Measurements from ENCODE around the gene ADSS1.

Gene ADSS1

DNA sequence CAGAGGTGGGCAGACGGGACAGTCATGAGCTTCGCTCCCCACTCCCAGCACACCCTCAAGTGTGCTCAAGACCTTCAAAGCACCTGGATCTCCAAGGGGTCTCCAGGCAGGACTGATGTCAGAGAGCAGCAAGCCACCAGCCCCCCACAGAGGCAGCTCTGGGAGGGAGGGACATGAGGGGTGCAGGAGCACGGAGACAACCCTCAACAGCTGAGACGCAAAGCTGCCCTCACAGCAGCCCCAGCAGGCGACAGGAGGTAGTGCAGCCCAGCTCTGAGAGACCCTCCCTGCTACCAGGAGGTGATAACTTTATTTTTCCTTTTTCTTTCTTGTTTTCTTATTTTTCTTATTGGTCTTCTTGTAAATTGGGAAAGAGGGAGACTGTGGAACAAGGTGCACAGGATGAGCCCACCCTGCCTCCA, 46.8 kb downstream of the ADSS1 start:
- no peak for DNase-seq

GRCh38 chr14:104771374-104771773, 47.3 kb downstream of the ADSS1 start:
- DNase-seq, result no peak

GRCh38 chr14:104771918-104772706, 48.1 kb downstream of the ADSS1 start:
- no peak for DNase-seq

- no peak for DNase-seq
Observed at GRCh38 chr14:104772707-104773504, 48.9 kb downstream of the ADSS1 start.

GRCh38 chr14:104773505-104774452, 49.8 kb downstream of the ADSS1 start:
- DNase-seq, result no peak

GRCh38 chr14:104774453-104775072, 50.5 kb downstream of the ADSS1 start:
- DNase-seq, result no peak

- DNase-seq, result no peak
Observed at GRCh38 chr14:104775073-104775489, 51.1 kb downstream of the ADSS1 start.

DNA sequence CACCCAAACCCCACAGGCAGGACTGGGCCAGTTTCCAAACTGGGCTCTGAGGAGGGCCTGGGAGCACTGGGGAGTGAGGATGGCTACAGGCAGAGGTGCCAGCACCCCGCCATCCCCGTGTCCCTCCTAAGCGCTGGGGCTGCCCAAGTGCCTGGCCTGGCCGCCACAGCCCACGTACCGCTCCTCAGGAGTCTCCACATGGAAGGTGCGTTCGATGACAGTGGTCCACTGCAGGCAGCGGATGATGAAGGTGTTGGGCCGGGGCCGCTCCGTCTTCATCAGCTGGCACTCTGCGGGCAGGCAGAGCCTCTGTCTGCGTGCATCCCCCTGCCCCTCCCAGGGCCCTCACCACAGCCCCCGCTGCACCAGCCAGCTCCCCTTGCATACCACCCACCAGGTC, 52.5 kb downstream of the ADSS1 start:
- no peak for DNase-seq

- DNase-seq, result no peak
Observed at GRCh38 chr14:104776961-104777807, 53.2 kb downstream of the ADSS1 start.

DNA sequence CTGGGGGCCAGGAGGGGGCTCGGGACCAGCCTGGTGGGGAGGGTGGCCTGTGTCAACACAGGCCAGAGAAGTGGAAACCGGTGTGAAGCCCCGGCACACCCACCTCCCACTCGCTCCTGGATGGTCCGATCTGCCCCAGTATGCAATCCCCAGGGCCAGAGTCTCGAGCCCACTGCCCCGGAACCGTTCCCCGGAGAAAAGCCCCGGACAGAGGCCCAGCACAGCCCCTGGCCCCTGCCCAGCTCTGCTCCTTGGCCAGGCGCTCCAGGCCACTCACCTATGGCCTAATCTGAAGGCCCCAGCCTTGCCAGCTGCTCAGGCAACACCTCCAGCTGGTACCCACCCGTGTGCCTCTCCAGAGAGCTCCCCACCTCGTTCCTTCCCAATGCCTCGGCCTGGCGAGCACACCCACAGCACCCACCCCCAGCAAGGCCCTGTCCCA, 53.8 kb downstream of the ADSS1 start:
- DNase-seq, result no peak

GRCh38 chr14:104778694-104779331, 54.8 kb downstream of the ADSS1 start:
- no peak for DNase-seq

- no peak for DNase-seq
Observed at GRCh38 chr14:104779776-104780512, 55.9 kb downstream of the ADSS1 start.

DNA sequence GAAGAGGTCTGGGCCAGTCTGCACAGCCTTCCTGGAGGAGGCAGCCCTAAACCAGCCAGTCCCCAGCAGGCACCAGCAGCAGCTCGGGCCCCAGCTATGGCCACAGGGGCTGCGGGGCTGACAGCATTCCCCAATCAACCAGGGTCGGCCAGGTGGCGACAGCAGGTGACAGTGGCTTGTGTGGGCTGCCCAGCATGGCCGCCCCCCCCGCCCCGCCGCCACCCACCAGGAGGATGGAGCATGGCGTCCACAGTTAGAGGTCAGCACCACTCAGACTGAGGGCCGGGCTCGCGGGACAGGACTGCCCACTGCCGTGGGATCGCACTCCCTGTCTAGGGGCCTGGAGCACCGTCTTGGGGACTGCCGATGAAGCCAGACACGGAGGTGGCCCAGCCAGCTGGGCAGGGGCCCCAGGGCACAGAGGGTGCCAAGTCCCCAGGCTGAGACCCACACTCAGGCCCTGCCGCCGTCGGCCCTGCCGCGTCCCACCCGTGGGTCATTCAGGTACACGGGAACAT, 56.5 kb downstream of the ADSS1 start:
- DNase-seq, result no peak

DNA sequence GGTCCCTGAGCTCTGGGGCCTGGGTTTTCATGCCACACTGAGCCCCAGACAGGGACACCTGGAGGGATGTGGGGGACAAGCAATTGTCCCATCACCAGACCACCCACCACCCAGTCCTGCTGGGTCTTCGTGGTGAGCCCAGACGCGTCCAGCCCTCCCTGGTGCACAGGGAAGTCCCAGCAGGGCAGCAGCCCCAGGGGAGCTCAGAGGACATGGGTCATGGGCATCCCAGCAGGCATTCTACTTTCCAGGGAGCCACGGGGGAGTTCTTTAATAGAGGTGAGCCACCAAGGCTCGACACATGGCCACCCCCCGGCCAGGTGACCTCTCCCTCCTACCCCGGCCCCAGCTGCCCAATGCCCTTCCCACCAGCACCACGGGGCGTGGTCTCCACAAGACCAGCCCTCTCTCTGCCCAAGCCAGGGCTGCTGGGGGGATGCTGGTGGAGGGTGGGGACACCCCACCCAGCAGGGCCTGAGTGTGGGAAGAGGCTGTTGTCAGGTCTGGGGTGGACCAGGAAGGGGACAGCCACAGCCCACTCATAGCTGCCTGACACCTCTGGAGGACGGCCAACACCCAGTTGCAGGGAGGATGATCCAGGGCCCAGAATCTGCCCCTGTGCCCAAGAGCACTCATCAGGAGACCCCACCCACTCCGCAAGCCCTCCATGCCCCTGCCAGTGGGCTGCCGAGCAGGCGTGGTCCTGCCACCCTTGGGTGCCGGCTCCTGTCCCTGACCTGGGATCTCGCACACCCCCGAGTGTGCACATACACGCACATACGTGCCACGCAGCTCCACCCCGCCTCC, 57.4 kb downstream of the ADSS1 start:
- no peak for DNase-seq

DNA sequence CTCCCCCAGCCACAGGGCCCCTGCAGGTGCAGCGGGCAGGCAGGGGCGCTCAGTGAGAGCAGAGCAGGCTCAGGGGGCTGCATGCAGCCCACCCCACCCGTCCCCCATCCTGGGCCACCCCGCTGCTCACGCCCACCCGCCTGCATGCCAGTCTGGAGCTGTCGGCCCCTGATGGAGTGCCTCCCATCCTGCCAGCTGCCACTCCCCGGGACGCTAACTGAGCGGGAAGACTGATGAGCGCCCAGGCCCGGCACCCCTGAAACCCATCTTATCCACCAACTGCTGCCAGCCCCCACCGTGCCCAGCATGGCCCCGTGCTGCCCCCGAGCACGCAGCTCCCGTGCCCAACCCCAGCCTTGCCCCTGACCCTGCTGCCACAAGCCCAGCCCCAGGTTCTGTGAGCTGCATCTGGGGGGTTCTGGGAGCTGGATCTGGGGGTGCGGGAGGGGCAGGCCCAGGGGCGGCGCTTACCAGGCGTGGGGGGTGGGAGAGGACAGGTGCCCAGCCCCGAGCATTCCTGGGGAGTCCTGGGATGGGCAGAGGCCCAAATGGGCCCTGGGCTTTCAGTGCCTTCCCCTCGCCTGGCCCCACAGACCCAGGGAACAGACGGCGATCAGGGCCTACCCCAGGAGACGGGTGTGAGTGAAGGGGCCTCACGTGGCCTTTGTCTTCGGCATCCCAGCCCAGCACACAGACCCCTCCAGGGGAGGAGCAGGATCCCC, 58.2 kb downstream of the ADSS1 start:
- DNase-seq, result peak; percentile 56

DNA sequence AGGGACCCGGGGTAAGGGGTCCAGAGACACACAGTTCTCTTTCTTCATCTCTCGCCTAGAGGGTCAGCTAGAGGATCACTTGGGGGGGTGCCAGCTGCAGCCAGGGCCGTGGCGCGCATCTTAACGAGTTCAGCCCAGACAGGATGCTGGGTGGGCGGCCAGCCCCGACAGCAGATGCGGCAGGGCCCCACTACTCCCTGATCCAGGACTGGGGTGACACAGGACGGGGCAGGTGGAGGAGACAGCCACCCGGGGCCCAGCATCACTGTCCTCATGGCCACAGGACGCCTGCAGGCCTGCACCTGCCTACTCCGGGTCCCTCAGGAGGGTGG, 58.7 kb downstream of the ADSS1 start:
- no peak for DNase-seq

DNA sequence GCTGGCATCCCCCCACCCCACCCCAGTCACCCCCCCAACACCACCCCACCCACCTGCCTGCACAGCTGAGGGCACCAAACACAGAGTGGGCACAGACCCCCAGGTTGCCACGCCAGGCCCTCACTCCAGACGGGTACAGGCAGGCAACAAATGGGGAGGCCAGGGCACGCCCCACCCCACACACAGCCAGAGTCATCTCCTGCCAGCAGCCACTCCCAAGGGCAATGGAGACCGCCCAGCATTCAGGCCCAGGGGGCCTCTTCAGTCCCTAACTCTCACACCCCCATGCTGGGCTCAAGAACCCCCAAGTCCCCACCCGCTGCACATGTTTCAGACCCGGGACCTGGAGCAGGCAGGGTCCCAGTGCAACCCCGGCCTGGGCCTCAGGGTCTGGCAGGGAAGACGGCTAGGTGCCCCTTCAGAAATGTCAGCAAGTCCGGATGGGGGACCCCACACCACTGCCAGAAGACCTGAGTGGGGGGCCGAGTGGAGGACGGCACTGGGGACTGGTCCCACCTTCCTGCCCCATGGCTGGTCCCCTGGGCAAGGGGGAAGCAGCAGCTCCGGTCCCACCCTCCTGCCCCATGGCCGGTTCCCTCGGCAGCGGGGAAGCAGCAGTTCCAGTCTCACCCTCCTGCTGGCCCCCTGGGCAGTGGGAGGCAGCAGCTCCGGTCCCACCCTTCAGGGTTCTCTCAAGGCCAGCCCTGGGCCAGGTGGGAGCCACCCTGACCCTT, 59.6 kb downstream of the ADSS1 start:
- DNase-seq, result no peak

- no peak for DNase-seq
Observed at GRCh38 chr14:104784218-104784568, 60.2 kb downstream of the ADSS1 start.

All from NCI-H1694 treated with DMSO at 0.1 percent for 48 hours (cell line).